ENCODE results near the gene DCAF5.
"Not testable (repeated sequence)": the region's sequence is repeated elsewhere in the genome, so short reads cannot be mapped to it uniquely, and the experiment has no call there.

The DCAF5 gene, protein sequence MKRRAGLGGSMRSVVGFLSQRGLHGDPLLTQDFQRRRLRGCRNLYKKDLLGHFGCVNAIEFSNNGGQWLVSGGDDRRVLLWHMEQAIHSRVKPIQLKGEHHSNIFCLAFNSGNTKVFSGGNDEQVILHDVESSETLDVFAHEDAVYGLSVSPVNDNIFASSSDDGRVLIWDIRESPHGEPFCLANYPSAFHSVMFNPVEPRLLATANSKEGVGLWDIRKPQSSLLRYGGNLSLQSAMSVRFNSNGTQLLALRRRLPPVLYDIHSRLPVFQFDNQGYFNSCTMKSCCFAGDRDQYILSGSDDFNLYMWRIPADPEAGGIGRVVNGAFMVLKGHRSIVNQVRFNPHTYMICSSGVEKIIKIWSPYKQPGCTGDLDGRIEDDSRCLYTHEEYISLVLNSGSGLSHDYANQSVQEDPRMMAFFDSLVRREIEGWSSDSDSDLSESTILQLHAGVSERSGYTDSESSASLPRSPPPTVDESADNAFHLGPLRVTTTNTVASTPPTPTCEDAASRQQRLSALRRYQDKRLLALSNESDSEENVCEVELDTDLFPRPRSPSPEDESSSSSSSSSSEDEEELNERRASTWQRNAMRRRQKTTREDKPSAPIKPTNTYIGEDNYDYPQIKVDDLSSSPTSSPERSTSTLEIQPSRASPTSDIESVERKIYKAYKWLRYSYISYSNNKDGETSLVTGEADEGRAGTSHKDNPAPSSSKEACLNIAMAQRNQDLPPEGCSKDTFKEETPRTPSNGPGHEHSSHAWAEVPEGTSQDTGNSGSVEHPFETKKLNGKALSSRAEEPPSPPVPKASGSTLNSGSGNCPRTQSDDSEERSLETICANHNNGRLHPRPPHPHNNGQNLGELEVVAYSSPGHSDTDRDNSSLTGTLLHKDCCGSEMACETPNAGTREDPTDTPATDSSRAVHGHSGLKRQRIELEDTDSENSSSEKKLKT

DNA sequence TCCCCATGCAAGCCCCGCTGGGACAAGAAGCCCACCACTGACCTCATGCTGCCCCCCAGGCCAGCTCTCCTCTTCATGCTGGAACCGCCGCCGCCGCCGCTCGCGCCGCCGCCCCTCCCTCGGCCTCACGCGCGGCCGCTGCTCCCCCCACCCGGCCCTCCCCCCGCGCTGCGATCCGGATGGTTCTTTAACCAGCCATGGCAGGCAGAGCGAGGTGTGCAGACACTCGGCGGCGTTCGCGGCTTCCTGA, at the start of gene DCAF5:
TSS of gene DCAF5 (minus strand) at position 218 of the 250 bp plus-strand sequence. CDS start at position 77, 141 bp downstream.
- DNase-seq, result peak; percentile 96

DNA sequence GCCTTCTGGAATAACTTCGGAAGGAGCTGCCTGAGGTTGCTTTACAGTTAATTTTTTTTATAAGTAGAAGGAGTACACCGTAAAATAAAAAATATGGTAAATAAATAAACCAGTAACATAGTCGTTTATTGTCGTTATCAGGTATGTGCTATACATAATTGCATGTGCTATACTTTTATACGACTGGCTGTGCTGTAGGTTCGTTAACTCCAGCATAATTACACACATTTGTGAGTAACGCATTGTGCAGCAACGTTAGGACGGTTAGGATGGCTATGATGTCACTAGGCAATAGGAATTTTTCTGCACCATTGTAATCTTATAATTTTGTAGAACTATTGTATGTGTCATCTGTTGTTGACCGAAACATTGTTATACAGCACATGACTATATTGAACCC, 46.9 kb upstream of the DCAF5 start:
- DNase-seq, result no peak

DNA sequence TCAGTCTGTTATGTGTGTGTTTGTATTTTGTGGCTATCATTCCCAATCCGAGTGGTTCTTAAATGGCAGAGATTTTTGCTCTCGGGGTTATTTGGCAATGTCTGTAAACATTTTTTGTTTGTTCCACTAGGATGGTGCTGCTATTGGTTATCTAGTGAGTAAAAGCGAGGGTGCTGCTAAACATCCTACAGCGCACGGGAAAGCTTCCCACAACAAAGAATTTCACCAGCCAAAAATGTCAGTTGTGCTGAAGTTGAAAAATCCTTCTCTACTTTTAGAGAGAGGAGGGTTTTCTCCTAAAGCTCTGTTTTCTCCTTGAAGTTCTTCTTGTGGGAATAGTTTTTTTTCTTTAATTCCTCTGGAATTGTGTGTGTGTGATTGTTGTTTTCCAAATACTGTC, 40.8 kb upstream of the DCAF5 start:
- no peak for DNase-seq

DNA sequence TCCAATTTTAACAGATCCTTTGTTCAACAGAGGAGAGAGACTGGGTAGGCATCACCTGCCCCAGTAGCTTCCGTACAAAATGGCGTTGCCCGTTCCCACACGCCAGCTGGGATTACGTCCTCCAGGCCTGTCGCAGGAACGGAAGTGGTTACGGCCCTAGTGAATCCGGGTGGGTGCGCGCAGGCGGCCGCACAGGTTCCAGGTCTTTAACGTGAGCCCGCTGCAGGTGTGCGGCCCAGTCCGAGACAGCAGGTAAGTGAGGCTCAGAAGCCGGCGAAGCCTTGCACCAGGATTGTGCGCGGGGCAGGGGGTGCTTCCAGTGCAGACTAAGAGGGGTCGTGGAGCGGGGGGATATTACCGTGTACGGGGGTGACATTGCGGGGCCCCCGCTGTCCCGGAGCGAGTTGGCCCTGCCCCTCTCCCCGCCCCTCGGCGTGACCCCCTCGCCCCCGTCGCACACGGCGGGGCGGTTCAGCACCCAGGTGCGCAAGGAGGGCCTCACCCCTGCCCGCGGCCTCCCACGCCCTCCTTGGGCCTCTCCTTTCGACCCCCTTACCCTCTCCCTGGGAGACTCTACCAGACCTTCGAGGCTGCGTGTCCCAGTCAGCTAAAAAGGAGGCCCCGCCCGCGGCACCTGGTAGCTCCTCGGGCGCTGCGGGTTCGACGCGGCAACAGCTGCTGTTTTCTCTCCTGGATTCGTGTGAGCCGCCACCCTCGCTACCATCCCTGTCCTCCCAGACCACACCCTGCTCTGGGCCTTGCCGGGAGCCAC, 38.6 kb upstream of the DCAF5 start, which contains the start of gene EXD2:
TSS of gene EXD2 (plus strand) at position 159 of the 772 bp plus-strand sequence. CDS start 17,973 bp downstream, outside the sequence.
- peak; percentile 98 for DNase-seq

DNA sequence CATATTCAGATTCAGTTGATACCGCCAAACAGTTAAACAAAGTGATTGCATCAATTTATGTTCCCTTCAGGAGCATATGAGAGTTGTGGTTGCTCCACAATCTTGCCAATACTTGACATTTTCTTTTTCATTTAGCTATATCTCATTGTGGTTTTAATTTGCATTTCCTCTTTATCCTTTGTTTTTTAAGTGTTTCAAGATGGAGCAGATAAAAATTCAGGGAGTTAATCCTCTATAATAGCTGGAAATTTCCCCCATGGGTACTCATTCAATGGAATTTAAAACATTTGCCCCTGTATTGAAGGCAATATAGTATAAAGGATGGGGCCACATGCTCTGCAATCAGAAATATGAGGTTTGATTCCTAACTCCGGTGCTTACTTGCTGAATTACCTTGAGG, 37.3 kb upstream of the DCAF5 start:
- no peak for DNase-seq

DNA sequence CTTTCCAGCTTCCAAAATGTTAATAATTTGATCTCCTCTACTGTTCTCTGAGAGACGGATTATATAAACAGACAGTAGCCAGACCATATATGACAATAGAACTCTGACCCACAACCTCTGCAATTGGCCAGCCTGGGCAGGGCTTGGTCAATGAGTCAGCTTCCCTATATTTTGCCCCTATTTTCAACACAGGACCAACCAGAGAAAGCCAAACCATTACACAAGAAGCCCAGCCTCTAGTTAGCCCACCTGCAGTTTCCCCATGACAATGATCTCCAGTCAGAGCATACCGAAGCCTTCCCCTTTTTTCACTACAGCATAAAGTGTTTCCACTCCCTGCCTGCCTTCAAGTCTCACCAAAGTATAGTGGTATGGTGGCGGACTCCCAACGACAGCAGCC, 30.8 kb upstream of the DCAF5 start:
- no peak for DNase-seq

DNA sequence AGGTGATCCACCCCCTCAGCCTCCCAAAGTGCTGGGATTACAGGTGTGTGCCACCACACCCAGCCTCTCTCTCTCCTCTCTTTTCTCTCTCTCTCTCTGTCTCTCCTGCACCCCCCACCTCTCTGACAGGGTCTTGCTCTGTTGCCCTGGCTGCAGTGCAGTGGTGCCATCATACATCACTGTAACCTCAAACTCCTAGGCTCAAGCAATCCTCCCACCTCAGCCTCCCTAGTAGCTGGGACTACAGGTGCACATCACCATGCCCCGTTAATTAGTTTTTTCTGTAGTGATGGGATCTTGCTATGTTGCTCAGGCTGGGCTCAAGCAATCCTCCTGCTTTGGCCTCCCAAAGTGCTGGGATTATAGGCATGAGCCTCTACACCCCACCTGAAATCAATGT, 29.7 kb upstream of the DCAF5 start:
- not testable (repeated sequence) for DNase-seq

DNA sequence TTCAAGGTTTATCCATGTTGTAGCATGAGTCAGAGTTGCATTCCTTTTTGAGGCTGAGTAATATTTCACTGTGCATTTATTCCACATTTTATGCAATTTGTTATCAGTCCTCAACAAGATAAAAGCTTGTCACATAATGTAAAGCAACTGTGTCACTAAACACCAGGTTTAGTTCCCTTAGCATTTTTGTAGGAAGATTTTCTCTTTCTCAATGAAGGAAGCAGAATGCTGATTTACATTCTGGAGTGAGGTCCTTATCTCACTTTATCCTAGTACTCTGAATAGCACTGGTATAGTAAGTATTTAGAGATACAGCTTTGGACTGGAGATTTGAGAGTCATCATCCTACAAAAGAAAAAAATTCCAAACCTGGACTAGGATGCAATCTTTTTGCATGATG, 28.6 kb upstream of the DCAF5 start:
- DNase-seq, result no peak

DNA sequence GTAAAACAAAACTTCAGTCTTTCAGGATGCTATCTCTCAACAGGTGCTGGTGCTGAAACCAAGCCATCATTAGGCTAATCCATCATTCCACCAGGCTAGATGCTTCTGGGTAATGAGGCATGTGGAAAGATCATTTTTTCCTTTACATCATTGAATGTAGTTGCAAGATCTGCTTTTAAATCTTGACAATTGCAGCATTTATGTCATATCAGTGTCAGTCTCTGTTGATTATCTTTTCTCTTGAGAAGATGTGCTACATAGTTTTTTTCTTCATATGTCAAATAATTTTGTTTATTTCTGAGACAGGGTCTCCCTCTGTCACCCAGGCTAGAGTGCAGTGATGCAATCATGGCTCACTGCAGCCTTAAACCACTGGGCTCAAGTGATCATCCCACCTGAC, 22.2 kb upstream of the DCAF5 start:
- no peak for DNase-seq

DNA sequence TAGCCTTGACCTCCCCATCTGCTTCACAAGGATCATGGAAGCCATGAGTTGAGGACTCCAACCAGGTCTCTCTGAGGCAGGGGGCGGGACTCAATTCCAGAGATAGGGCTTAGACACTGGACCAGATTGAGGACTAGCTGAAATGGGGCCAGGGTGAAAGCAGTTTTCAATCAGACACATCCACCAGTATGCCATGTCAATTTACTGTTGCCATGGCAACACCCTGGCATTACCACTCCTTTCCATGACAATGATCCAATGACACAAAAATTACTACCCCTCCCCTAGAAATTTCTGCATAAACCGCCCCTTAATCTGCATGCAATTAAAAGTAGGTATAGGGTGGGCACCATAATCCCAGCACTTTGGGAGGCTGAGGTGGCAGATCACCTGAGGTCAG, 18.6 kb upstream of the DCAF5 start:
- no peak for DNase-seq

DNA sequence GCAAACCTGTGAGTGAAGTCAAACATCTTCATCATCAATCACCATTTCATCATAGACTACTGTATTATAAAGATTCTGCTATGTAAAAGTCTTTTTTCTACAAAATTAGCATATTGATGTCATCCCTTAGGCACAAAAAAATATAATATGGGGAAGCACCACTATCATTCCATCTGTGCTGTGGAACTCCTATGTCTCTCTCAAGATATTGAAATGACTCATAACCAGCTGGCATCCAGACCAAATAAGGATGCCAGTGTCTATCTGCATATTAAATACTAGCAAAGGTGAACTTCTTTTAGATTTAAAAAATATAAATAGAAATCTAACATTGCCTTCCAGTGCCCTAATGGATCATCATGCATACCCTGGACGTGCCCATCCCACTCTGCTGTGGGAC, 17.9 kb upstream of the DCAF5 start:
- no peak for DNase-seq

DNA sequence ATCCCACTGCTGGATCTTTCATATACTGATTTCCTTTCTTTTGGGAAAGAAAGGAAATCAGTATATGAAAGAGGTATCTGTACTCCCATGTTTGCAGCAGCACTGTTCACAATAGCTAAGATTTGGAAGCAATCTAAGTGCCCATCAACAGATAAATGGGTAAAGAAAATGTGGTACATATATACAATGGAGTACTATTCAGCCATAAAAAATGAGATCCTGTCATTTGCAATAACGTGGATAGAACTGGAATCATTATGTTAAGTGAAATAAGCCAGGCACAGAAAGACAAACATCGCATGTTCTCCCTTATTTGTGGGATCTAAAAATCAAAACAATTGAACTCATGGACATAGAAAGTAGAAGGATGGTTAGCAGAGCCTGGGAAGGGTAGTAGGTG, 12.9 kb upstream of the DCAF5 start:
- not testable (repeated sequence) for DNase-seq

DNA sequence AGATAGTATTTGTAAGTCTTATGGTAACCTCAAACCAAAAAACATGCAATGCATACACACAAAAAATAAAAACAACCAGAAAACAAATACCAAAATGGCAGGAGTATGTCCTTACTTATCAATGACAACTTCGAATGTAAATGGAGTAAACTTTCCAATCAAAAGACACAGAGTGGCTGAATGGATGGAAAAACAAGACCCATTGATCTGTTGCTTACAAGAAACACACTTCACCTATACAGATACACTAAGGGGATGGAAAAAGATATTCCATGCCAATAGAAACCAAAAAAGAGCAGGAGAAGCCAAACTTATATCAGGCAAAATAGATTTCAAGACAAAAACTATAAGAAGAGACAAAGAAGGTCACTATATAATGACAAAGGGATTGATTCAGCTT, 8.7 kb upstream of the DCAF5 start:
- no peak for DNase-seq

DNA sequence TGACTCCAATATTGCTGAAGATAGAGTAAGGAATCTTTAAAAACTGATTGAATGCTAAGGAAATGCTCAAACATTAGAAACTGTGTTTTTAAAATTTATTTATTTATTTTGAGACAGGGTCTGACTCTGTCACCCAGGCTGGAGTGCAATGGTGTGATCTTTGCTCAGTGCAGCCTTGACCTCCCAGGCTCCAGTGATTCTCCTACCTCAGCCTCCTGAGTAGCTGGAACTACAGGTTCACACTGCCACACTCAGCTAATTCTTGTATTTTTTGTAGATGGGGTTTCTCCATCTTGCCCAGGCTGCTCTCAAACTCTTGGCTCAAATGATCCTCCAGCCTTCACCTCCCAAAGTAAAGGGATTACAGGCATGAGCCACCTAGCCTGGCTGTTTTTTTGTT, 3.3 kb upstream of the DCAF5 start:
- DNase-seq, result no peak

DNA sequence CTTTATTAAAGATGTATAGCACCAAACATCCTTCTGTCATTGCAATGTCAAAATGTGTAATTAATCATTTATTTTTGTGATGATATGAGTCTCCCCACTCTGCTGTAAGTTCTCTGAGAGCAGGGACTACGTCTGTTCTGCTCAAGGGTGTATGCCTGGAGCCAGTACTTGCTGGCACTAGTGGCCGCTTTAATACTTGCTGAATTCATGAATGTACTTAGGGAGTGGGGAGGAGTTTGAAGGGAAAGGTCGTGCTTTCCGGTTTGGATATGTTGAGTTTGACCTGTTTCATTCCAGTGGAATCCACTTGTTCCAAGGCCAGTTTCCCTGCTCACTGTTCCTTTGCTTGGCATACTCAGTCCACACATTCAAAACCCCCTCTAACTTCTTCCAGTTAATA, 1.9 kb upstream of the DCAF5 start:
- no peak for DNase-seq

DNA sequence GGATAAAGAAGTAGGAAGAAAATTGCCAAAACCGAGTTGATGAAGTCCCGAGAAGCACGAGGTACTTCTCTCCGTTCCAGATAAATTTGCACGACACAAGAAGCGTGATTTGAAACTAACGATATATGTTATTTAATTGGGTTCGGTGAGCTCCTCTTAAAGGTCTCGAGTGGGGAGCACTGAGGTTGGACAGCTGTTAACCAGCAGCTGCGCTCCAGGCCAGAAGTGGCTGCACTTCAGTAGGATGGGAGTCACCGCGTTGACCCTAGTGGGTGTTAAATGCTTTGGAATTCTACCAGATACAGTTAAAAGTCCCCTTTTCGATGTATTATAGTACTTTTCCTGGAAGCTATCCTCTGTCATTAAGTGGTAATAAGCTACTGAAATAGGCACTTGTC, 953 bp upstream of the DCAF5 start:
- no peak for DNase-seq

DNA sequence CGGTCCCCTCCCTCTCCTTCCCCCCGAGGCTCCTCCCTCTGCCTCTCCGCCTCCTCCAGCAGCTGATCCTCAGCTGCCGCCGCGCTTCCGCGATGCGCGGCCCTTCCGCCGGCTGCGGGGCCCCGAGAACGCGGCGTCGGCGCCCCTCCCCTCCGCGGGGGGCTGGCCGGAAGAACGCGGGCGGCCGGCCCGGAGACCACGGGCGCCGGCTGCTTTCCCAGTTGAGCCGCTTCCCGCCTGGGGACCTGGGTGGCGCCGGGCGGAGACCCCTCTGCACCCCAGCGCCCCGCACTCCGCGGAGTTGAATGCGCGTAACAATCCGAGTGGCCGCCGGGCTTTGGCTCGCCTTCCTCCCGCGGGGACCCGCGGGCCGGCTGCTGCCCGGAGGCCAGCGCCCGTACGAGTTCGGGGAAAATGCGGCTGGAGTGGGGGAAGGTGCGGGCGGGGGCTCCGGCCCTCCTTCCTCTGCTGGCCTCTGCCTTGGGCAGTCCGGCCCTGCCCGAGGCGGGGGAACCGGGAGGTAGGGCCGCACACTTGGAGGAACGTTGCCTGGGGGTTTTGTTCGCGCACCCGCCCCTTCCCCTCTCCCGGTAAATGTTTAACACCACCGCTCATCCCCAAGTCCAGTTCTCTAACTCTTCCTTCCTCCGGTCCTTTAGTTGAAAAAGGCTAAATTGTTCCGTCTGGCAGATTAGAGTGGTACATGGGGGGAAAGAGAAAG, 393 bp upstream of the DCAF5 start:
- no peak for DNase-seq

DNA sequence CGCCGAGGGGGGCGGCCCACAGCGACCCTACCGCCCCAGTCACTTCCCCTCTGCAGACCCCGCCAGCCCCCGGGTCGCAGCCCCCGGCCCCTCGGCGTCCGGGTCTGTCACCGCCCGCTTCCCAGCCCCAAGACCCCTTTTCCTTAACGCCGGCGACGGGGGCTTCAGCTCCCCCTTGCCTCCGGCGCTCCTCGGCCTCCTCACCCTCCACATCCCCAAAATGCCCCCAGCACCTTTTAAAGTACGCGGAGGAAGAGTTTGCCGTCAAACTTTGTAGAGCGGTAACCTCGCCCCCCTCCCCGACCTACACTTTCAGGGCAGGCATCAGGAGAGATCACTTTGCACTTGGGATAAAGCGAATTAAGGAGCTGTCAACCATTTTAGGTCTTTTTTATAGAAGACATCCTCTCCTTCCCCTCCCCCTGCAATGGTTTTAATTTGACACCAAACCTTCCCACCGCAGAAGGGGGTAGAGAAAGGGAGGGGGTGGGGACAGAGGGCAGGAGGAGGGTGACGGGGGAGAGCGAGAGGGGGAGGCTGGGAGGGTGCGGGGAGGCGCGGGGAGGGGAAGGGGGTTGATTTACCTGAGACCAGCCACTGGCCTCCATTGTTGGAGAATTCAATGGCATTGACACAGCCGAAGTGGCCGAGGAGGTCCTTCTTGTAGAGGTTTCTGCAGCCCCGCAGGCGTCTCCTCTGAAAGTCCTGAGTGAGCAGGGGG, 578 bp downstream of the DCAF5 start:
- DNase-seq, result peak; percentile 87

DNA sequence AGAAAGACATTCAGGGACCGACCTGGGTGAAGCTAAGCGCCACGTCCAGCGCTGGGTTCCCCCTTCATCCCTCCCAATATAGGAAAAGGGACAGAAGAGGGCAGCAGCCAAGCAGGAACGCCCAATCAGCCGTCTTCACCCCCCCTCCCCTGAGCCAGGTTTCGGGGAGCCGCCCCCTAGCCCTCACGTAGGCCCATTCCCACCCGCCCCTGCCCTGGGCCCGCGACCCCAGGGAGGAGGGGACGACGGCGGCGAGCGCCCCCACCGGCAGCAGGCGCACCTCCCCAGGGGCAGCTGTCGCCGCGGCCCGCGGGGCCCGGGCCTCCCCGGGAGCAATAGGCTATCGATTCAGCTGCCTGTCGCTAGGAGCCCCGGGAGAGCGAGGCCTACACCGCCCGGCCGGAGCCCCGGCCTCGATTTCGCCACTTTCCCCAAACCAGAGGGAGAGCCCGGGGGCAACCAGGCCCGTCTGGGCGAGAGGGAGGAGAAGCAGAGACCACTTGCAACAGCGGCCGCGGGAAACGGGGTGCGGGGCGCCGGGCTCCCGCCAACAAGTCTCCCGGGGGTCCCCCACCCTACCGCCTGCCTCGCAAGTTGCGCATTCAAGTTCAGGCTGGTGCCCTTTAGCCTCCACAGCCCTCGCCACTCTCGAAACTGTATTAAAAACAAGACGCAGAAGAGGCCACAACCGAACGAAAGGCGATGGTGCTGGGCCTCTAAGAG, 1.3 kb downstream of the DCAF5 start:
- DNase-seq, result peak; percentile 81

DNA sequence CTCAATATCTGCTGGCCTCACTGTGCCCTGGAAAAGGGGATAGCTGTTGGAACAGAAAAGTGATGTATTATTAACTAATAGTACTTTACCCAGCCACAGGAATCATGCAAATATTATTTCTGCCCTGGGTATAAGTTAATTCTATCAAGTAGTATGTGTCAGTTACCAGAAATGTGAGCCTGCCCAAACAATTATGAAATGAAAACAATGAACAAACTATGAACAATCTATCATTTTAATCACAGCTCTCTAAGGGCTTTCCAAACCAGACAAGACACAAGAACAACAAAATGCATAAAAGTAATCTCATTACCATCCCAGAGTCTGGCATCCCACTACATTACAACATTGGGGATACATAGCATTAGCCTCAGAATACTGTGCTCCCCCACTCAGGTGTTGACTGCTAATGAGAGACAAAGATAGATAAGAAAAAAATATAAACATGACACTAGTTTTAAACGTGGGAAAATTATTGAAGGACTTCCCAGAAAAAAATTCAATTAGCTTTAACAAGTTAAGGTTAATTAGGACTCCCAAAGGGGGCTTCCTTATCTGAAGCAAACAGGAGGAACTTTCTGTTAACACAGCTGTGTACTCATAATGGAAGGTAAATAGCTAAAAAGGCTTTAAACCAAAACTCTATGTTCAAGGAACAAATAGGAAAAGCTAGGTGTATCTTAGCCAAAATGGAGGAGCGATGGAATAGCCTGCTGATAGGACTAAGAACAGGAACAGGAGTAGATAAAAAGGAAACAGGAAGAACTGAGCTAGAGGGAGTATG, 3.3 kb downstream of the DCAF5 start:
- DNase-seq, result no peak
